SK-N-MC (cell line): ENCODE results near the gene DERA.

Experiments
- EZH2 ChIP-seq: fragments of 200-600 bp; sonication (generic); IDR thresholded peaks from one replicate; pipeline ENCODE4 v1.6.1; 2017; ENCODE audit warnings: antibody characterized with exemption
- FOXP2 ChIP-seq: optimal IDR thresholded peaks from 2 replicates; pipeline ENCODE3; 2011; ENCODE audit warnings: mild to moderate bottlenecking, moderate library complexity; ENCODE audit not compliant: insufficient read depth; ENCODE audit errors: extremely low read length, control extremely low read depth
- POLR2AphosphoS5 ChIP-seq: IDR thresholded peaks from 2 replicates; pipeline ENCODE4 v1.6.1; 2012; ENCODE audit warnings: mild to moderate bottlenecking, low read depth, low read length, borderline replicate concordance

DNA sequence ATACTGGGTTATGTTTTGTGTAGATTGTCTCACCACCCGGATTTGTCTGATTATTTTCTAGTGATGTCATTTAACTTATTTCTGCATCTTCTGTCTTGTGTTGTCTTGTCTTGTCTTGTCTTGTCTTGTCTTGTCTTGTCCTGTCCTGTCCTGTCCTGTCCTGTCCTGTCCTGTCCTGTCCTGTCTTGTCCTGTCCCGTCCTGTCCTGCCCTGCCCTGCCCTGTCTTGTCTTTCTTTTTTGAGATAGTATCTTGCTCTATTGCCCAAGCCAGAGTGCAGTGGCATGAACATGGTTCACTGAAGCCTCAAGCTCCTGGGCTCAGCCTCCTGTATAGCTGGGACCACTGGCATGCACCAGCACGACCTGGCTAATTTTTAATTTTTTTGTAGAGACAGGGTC is 25.6 kb downstream of the DERA start:
- TF ChIP-seq POLR2AphosphoS5 (no peak), FOXP2 (no peak), EZH2 (no peak)
